Fibroblast of skin of abdomen (primary cell): ENCODE measurements around the gene PPP1R15A.
"Not testable (repeated sequence)": the region's sequence is repeated elsewhere in the genome, so short reads cannot be mapped to it uniquely, and the experiment has no call there.

ENCODE experiments used
- DNase-seq: peaks from one replicate; pipeline ENCODE4 v3.0.0-alpha.2; 2013

The PPP1R15A gene

GRCh38 chr19:48859711-48860572 lies 12.3 kb upstream of the PPP1R15A start:
- DNase-seq, result no peak

- DNase-seq, result no peak
Measured at GRCh38 chr19:48861313-48861712, 10.9 kb upstream of the PPP1R15A start.

- DNase-seq, result no peak
Measured at GRCh38 chr19:48862827-48863226, 9.4 kb upstream of the PPP1R15A start.

GRCh38 chr19:48866692-48867091 lies 5.5 kb upstream of the PPP1R15A start:
- DNase-seq, result no peak

- no peak for DNase-seq
Measured at GRCh38 chr19:48867123-48867745, 5.0 kb upstream of the PPP1R15A start.

GRCh38 chr19:48867746-48868113 lies 4.5 kb upstream of the PPP1R15A start:
- no peak for DNase-seq

GRCh38 chr19:48868114-48868886 lies 3.9 kb upstream of the PPP1R15A start, which contains the start of gene PLEKHA4:
Gene PLEKHA4 (minus strand): TSS chr19:48868617. CDS start chr19:48867620, 997 bp downstream.
- peak; percentile 52 for DNase-seq

GRCh38 chr19:48870048-48870447 lies 2.2 kb upstream of the PPP1R15A start:
- DNase-seq, result no peak

- DNase-seq, result not testable (repeated sequence)
Measured at GRCh38 chr19:48871471-48872181, 595 bp upstream of the PPP1R15A start.

GRCh38 chr19:48872884-48873475 lies 759 bp downstream of the PPP1R15A start:
- peak; percentile 93 for DNase-seq

- DNase-seq, result no peak
Measured at GRCh38 chr19:48873476-48874302, 1.5 kb downstream of the PPP1R15A start.

GRCh38 chr19:48874303-48875135 lies 2.3 kb downstream of the PPP1R15A start:
- peak; percentile 79 for DNase-seq

GRCh38 chr19:48876043-48876981 lies 4.1 kb downstream of the PPP1R15A start:
- DNase-seq, result not testable (repeated sequence)

GRCh38 chr19:48877855-48878195 lies 5.6 kb downstream of the PPP1R15A start:
- DNase-seq, result no peak

GRCh38 chr19:48878196-48879024 lies 6.2 kb downstream of the PPP1R15A start:
- DNase-seq, result no peak

GRCh38 chr19:48879025-48879637 lies 6.9 kb downstream of the PPP1R15A start:
- no peak for DNase-seq

- DNase-seq, result not testable (repeated sequence)
Measured at GRCh38 chr19:48879696-48880095, 7.5 kb downstream of the PPP1R15A start.
